ENCODE results near the gene PTPN21. TPM values are rescaled to one million over a fixed set of nuclear protein-coding genes. Genes with fewer than 3 reads are reported as not detected.

The PTPN21 gene
- total RNA-seq, 2 experiments from 2014 or later: 0.16 to 0.25 TPM

DNA sequence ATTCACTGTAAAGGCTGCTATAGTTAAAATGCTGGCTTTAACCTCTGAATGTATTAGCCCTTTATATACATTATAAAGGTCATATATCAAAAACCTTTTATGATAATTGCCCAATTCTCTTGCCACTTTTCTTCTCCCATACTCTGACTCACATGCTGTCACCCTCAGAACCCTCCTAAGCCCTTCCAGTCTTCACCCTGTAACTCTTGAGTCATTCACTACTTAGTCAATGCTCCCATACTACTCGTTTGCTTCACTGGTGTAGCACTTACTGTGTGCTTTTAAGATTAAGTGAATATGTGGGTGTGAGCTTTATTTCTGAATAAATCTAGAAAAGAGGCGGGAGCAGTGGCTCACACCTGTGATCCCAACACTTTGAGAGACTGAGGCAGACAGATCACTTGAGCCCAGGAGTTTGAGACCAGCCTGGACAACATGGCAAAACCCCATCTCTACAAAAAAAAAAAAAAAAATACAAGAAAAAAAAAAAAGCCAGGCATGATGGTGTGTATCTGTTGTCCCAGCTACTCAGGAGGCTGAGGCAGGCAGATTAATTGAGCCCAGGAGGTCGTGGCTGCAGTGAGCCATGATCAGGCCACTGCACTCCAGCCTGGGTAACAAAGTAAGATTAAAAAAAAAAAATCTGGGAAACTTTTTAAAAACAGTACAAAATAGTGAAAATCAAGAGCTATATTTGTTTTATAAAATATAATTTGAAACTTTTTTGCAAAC is 131.7 kb downstream of the PTPN21 start:
- Mint-ChIP-seq H3K27ac (no peak overlapping the region), H3K9me3 (peaks cover 1% of the 10 kb centered on the region), H3K27me3 (no peaks in the 10 kb centered on the region), H3K4me1 (peaks cover 2% of the 10 kb centered on the region), H3K4me3 (no peak overlapping the region), H3K36me3 (peaks cover 11% of the 10 kb centered on the region)
- DNase-seq: no peak

DNA sequence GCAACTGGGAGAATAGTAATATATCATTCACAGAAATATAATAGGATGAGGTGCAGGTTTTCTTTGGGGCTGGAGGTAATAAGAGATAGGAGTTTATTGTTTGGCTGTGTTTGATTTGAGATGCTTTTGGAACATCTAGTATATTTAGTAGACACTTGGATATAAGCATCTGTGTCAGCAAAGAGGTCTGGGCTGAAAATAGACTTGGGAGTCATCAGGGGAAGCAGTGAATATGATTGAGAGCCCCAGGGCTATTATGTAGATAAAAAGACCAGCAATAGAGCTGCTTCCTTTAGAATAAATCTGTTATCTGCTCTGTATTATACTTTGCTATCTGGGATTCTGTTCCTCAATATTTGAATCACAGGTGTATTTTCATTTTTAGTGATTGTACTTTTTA is 132.8 kb downstream of the PTPN21 start:
- DNase-seq: no peak
- Mint-ChIP-seq H3K9me3 (peaks cover 9% of the 10 kb centered on the region), H3K36me3 (peaks cover 22% of the 10 kb centered on the region), H3K4me3 (no peak overlapping the region), H3K27me3 (no peaks in the 10 kb centered on the region), H3K27ac (no peak overlapping the region), H3K4me1 (peaks cover 2% of the 10 kb centered on the region)

DNA sequence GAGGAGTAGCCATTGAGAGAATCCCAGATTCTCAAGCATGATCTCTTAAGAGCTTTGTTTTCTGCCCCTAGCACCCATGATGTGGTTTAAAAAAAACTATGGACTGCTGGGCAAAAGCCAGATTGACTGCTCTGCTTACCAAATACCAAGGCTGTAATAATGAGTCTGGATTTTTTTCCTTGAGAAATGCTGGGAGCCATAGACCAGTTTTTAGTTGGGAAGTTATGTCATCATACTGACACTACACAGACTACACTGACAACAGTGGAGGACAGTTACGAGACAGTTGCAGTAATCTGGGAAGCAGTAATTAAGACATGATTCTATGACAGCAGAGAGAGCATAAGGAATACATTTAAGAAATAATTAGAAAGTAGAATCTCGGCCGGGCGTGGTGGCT is 133.5 kb downstream of the PTPN21 start:
- DNase-seq: no peak
- H3K36me3 Mint-ChIP-seq: peaks cover 22% of the 10 kb centered on the region
- peaks cover 2% of the 10 kb centered on the region for H3K4me1 Mint-ChIP-seq
- no peak overlapping the region for H3K27ac Mint-ChIP-seq
- no peaks in the 10 kb centered on the region for H3K27me3 Mint-ChIP-seq
- no peak overlapping the region for H3K4me3 Mint-ChIP-seq
- H3K9me3 Mint-ChIP-seq: peaks cover 9% of the 10 kb centered on the region

GRCh38 chr14:88420187-88420586 is 134.6 kb downstream of the PTPN21 start:
- Mint-ChIP-seq H3K36me3 (peaks cover 30% of the 10 kb centered on the region), H3K9me3 (peaks cover 18% of the 10 kb centered on the region), H3K27me3 (no peaks in the 10 kb centered on the region), H3K4me3 (no peak overlapping the region), H3K4me1 (peaks cover 2% of the 10 kb centered on the region), H3K27ac (no peak overlapping the region)
- no peak for DNase-seq

DNA sequence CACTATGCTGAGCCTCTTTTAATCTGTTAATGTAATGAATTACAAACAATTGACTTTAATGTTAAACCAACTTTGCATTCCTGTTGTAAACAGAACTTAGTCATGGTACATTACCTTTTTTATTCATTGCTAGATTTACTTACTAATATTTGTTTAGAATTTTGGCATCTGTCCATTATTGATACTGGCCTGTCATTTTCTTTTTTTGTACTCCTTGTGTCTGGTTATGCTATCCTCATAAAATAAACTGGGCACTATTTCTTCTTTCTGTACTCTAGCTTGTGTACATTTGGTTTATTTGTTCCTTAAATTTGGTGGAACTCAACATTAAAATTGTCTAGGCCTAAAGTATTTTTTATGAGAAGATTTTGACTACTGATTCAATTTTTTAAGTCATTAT is 137.2 kb downstream of the PTPN21 start:
- Mint-ChIP-seq H3K36me3 (peaks cover 51% of the 10 kb centered on the region), H3K27ac (no peak overlapping the region), H3K27me3 (no peaks in the 10 kb centered on the region), H3K9me3 (peaks cover 28% of the 10 kb centered on the region), H3K4me3 (no peak overlapping the region), H3K4me1 (no peaks in the 10 kb centered on the region)
- no peak for DNase-seq

Other genes with a start within 250 kb of the PTPN21 start
- gene KCNK10, start 231.7 kb downstream of the PTPN21 start, total RNA-seq: not detected
- 1 to 10 TPM; 2.5 to 3.0 TPM for gene SPATA7, start 169.3 kb downstream of the PTPN21 start, total RNA-seq
- gene ZC3H14, start 8.0 kb upstream of the PTPN21 start, total RNA-seq: 10 to 100 TPM; 47.5 to 52.6 TPM
- gene EML5, start 237.9 kb upstream of the PTPN21 start, total RNA-seq: 1 to 10 TPM; 3.0 to 3.3 TPM